T-helper 17 cell (primary cell): ENCODE results near the gene ARHGAP35. TPM values are rescaled to one million over a fixed set of nuclear protein-coding genes. Genes with fewer than 3 reads are reported as not detected.

Experiments
- ATAC-seq: fragments of 150-1000 bp; cut with Tn5 transposase; 2 replicates; pipeline ENCODE4 v1.10.0; 2021; ENCODE audit warnings: mild to moderate bottlenecking, moderate library complexity
- DNase-seq, 3 donors: peaks; one replicate each; pipeline versions ENCODE4 v3.0.0 to v3.0.0-alpha.2; 2020 to 2021
- H3K9me3 ChIP-seq: one replicate; pipeline ENCODE4 v1.7.0; 2013; ENCODE audit warnings: low read length, mild to moderate bottlenecking; ENCODE audit not compliant: control insufficient read depth, poor library complexity, severe bottlenecking
- H3K27ac Mint-ChIP-seq: one replicate; pipeline ENCODE4 v1.8.0; 2022; ENCODE audit warnings: mild to moderate bottlenecking, moderate library complexity, mixed read lengths
- H3K27me3 Mint-ChIP-seq: one replicate; pipeline ENCODE4 v1.8.0; 2022; ENCODE audit warnings: mixed read lengths
- H3K36me3 Mint-ChIP-seq: one replicate; pipeline ENCODE4 v1.8.0; 2022; ENCODE audit warnings: low read depth, mixed read lengths
- H3K4me1 Mint-ChIP-seq: one replicate; pipeline ENCODE4 v1.8.0; 2022; ENCODE audit warnings: mild to moderate bottlenecking, mixed read lengths
- H3K4me3 Mint-ChIP-seq: one replicate; pipeline ENCODE4 v1.8.0; 2022; ENCODE audit warnings: mild to moderate bottlenecking, moderate library complexity, mixed read lengths
- total RNA-seq, 4 donors: library from RNA in 2 of 4; stranded (reverse) in 2 of 4; gene quantifications; one replicate each; pipeline ENCODE4 v1.2.3 and lab custom pipeline; 2022 to 2026

ARHGAP35 gene
- total RNA-seq, 2 donors from 2014 or later, result 33.6 to 34.0 TPM

DNA sequence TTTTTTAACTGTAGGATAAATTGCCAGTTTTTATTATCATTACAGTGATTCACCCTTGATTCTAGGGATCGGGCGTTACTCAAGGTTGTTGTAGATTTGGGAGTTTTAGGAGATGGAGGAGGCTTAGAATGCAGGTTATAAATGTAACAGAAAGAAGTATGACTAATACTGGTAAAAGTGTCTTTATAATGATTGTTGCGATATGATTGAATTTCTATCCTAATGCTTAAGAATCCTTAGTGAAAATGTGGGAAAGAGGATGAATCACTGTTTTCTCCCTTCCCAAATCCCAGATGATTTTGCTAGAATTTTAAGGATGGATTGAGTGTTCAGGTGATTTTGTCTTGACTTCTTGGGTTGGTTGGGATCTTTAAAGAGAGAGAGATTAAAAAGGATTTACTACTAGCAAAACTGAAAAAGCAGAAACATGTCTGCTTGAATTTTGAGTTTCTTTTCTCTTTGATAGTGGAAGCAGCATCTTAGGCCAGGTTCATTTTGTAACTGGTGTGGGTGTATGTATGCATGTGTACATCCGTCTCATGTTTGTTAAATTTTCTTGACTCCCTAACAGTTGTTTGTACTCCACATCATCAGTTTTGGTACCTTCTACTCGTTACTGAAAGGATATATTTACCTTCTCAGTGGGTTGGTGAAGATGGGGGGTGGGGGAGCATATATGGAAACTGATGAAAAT, 25.9 kb downstream of the ARHGAP35 start:
- Mint-ChIP-seq H3K27ac (peak overlapping the region; percentile 12), H3K36me3 (no peaks in the 10 kb centered on the region), H3K4me3 (no peak overlapping the region), H3K27me3 (no peaks in the 10 kb centered on the region), H3K4me1 (peaks cover 31% of the 10 kb centered on the region)
- no peak for ATAC-seq
- no peak for DNase-seq
- no peaks in the 10 kb centered on the region for H3K9me3 ChIP-seq

DNA sequence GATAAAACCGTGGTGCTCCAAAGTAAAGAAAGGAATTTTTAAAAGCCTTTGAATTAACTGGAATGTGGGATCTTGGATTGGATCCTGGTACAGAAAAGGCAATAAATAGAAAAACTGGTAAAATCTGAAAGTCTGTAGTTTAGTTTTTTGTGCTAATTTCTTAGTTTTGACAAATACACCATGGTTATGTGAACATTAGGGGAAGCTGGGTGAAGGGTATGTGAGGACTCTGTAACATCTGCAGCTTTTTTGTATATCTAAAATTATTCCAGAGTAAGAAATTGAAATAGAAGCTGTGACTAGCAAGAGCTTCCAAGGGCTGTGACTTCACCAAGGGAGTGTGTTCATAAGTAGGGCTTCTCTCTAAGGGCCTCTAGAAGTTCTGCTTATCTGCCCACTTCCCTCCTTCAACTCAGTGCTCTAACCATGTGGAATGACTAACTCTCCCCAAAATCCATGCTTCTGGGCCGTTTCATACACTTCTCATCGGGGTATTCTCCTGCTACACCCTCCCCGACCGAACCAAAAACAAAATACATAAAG, 26.5 kb downstream of the ARHGAP35 start:
- Mint-ChIP-seq H3K27ac (peak overlapping the region; percentile 12), H3K36me3 (no peaks in the 10 kb centered on the region), H3K27me3 (no peaks in the 10 kb centered on the region), H3K4me1 (peaks cover 31% of the 10 kb centered on the region), H3K4me3 (no peak overlapping the region)
- ATAC-seq, result no peak
- H3K9me3 ChIP-seq, result no peaks in the 10 kb centered on the region
- no peak for DNase-seq

DNA sequence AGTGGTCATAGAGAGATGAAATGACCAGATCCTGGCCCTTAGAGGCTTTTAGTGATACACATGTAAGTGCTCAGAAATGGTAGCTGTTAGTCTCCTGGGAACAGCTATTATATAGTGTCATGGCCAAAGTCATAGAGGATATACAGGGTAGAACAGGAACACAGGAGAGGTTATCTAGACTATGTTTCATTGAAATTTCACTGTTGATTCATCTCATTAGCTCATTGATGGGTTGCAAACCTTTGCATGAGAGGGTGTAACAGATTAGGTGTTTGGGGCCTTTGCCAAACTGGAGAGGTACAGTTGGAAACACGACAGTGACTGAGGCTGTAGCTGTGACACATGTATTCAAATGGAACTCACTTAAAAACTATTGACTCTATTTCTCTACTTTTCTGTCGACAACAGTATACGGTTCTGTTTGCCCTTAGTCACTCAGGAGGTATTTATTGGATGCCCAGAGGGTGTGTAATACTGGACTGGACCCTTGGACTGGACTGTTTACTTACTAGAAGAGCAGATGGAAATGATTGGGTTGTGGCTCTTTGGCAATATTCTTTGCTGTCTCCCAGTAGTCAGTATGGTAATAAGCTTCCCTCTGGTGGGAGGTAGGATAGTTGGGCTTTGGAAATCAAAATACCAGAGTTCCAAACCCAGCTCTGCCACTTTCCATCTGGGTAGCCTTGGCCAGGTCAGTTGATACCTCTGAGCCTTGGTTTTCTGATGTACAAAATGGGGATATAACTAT, 29.8 kb downstream of the ARHGAP35 start:
- H3K9me3 ChIP-seq, result no peaks in the 10 kb centered on the region
- no peak for DNase-seq
- H3K27ac Mint-ChIP-seq, result peak overlapping the region; percentile 29
- peaks cover 34% of the 10 kb centered on the region for H3K4me1 Mint-ChIP-seq
- no peaks in the 10 kb centered on the region for H3K36me3 Mint-ChIP-seq
- ATAC-seq, result no peak
- H3K27me3 Mint-ChIP-seq, result no peaks in the 10 kb centered on the region
- H3K4me3 Mint-ChIP-seq, result no peak overlapping the region

- H3K27me3 Mint-ChIP-seq, result no peaks in the 10 kb centered on the region
- ATAC-seq (no peak), DNase-seq (no peak)
- no peak overlapping the region for H3K27ac Mint-ChIP-seq
- H3K4me3 Mint-ChIP-seq, result no peak overlapping the region
- no peaks in the 10 kb centered on the region for H3K9me3 ChIP-seq
- peaks cover 26% of the 10 kb centered on the region for H3K4me1 Mint-ChIP-seq
- no peaks in the 10 kb centered on the region for H3K36me3 Mint-ChIP-seq
Observed at GRCh38 chr19:46892252-46893179, 31.7 kb downstream of the ARHGAP35 start.

DNA sequence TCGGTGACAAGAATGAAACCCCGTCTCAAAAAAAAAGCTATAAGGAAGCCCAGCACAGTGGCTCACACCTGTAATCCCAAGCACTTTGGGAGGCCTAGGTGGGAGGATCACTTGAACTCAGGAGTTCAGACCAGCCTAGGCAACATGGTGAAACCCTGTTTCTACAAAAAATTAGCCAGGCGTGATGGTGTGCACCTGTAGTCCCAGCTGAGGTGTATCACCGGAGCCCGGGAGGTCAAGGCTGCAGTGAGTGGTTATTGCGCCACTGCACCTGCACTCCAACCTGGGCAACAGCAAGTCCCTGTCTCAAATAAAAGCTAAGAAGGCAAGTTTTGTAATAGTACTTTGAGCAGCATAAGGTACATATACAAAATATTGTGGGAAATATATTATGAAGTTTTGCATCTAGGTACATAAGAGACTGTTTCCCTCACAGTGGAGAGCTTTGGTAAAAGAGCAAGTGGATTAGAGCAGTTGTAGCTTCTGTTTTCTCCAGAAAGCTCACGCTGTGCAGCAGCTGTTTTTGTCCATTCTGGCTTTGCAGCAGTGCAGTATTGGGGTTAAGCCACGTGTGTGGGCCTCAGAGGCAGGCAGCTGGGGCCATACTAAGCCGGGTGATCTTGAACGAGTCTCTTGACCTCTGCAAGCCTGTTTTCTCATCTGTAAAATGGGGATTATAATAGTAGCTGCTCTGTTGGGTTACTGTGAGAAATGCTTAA, 35.4 kb downstream of the ARHGAP35 start:
- ATAC-seq, result no peak
- H3K36me3 Mint-ChIP-seq, result no peaks in the 10 kb centered on the region
- DNase-seq, result no peak
- H3K27me3 Mint-ChIP-seq, result no peaks in the 10 kb centered on the region
- H3K27ac Mint-ChIP-seq, result peak overlapping the region; percentile 16
- peaks cover 26% of the 10 kb centered on the region for H3K4me1 Mint-ChIP-seq
- no peak overlapping the region for H3K4me3 Mint-ChIP-seq
- H3K9me3 ChIP-seq, result no peaks in the 10 kb centered on the region

DNA sequence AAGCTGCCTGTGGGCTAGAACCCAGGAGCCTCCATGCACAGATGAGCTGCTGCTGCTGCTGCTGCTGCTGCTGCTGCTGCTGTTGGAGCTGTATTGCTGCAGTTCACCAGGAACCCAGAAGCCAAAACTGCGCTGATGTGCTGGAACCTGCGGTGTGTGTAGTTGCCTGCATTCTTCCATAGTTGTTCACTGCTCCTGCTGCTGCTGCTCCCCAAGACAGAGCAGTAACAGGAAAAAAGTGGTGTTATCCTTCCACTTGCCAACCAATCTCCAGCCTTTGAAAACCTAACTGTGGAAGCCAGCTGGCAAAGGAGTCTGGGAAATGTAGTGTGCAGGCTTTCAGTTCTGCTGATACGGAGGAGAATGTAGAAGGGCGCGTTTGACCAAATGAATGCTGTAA, 37.9 kb downstream of the ARHGAP35 start:
- Mint-ChIP-seq H3K27me3 (no peaks in the 10 kb centered on the region), H3K36me3 (no peaks in the 10 kb centered on the region), H3K4me1 (peaks cover 40% of the 10 kb centered on the region), H3K4me3 (no peak overlapping the region), H3K27ac (peak overlapping the region; percentile 64)
- DNase-seq (no peak), ATAC-seq (no peak)
- H3K9me3 ChIP-seq, result no peaks in the 10 kb centered on the region

DNA sequence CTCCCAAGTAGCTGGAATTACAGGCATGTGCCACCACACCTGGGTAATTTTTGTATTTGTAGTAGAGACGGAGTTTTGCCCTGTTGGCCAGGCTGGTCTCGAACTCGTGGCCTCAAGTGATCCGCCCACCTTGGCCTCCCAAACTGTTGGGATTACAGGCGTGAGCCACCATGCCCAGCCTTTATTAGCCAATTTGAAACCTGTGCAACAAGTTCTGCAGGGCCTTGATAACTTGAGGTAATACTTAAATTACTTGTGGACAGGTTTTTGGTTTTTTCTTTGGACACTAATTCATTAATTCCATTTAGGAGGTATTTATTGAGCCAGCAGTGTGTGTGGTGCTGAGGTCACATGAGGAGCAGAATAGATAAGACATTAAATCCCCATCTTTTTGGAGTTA, 39.5 kb downstream of the ARHGAP35 start:
- no peak for ATAC-seq
- peaks cover 46% of the 10 kb centered on the region for H3K4me1 Mint-ChIP-seq
- no peak overlapping the region for H3K4me3 Mint-ChIP-seq
- no peaks in the 10 kb centered on the region for H3K36me3 Mint-ChIP-seq
- no peak for DNase-seq
- H3K9me3 ChIP-seq, result no peaks in the 10 kb centered on the region
- H3K27me3 Mint-ChIP-seq, result no peaks in the 10 kb centered on the region
- no peak overlapping the region for H3K27ac Mint-ChIP-seq

DNA sequence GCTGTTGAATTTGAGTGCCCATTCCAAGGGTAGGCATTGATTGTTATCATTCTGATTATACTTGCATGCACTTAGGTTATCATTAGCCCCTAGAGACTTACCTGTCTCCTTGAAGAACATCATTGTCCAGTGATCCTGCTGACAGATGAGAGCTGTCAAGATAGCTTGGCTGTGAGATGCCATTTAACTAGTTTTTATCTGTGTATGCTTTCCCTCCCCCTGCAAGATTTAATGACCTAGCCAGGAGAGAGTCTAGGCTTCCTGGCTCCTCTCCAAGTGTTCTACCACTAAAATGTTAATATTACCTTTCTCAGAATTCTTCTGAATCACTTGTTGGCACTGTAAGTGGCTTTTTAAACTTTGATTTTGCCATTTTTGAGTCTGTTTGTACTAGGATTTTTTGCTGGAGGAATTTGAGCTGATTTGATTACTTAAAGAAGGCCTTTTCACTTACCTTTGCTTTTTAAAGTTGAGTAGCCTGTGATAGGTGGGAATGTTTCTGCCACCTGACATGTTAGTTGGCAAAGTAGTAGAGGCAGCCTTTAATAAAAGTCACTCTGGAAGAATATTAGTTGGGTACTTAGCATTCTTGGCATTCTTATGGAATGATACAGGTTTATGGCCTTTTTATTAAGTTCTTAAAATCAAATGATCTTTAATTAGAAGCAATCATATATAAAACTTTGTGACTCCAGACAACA, 41.1 kb downstream of the ARHGAP35 start:
- H3K36me3 Mint-ChIP-seq, result no peaks in the 10 kb centered on the region
- no peaks in the 10 kb centered on the region for H3K27me3 Mint-ChIP-seq
- DNase-seq (no peak), ATAC-seq (no peak)
- no peak overlapping the region for H3K4me3 Mint-ChIP-seq
- no peaks in the 10 kb centered on the region for H3K9me3 ChIP-seq
- peaks cover 39% of the 10 kb centered on the region for H3K4me1 Mint-ChIP-seq
- H3K27ac Mint-ChIP-seq, result no peak overlapping the region

GRCh38 chr19:46902402-46902766, 41.6 kb downstream of the ARHGAP35 start:
- H3K4me1 Mint-ChIP-seq, result peaks cover 41% of the 10 kb centered on the region
- no peak overlapping the region for H3K27ac Mint-ChIP-seq
- no peak for ATAC-seq

GRCh38 chr19:46903458-46903857, 42.7 kb downstream of the ARHGAP35 start:
- no peaks in the 10 kb centered on the region for H3K36me3 Mint-ChIP-seq
- no peaks in the 10 kb centered on the region for H3K27me3 Mint-ChIP-seq
- H3K4me3 Mint-ChIP-seq, result no peak overlapping the region
- ATAC-seq (no peak), DNase-seq (no peak)
- H3K4me1 Mint-ChIP-seq, result peaks cover 40% of the 10 kb centered on the region
- H3K27ac Mint-ChIP-seq, result peak overlapping the region; percentile 82
- H3K9me3 ChIP-seq, result no peaks in the 10 kb centered on the region

More at GRCh38 chr19:46902402-46902766, 41.6 kb downstream of the ARHGAP35 start:
- Mint-ChIP-seq H3K36me3 (no peaks in the 10 kb centered on the region), H3K27me3 (no peaks in the 10 kb centered on the region), H3K4me3 (no peak overlapping the region)
- DNase-seq, result no peak
- H3K9me3 ChIP-seq, result no peaks in the 10 kb centered on the region

- no peaks in the 10 kb centered on the region for H3K9me3 ChIP-seq
- peak overlapping the region; percentile 82 for H3K27ac Mint-ChIP-seq
- H3K27me3 Mint-ChIP-seq, result no peaks in the 10 kb centered on the region
- ATAC-seq, result no peak
- no peak overlapping the region for H3K4me3 Mint-ChIP-seq
- no peaks in the 10 kb centered on the region for H3K36me3 Mint-ChIP-seq
- DNase-seq, result no peak
- H3K4me1 Mint-ChIP-seq, result peaks cover 40% of the 10 kb centered on the region
Observed at GRCh38 chr19:46904114-46905060, 43.6 kb downstream of the ARHGAP35 start.
